Measurements from ENCODE around the gene GABBR2. TPM values are rescaled to one million over a fixed set of nuclear protein-coding genes. Genes with fewer than 3 reads are reported as not detected.

The GABBR2 gene
- polyA plus RNA-seq, 1 of the 3 experiments (the other 2 are of a cell fraction) = not detected

- CTCF ChIA-PET = no interaction called here
- H2AFZ ChIP-seq (ENCODE audit: low read depth) = no peak overlapping the region
- POLR2A ChIA-PET = no interaction called here
Measured at GRCh38 chr9:98412101-98412842, 296.5 kb downstream of the GABBR2 start.

More at GRCh38 chr9:98412101-98412842, 296.5 kb downstream of the GABBR2 start:
- H3K79me2 ChIP-seq (ENCODE audit: insufficient read depth) = no peaks in the 10 kb centered on the region
- no peaks in the 10 kb centered on the region for H3K36me3 ChIP-seq (replicated peaks in 1 of 2; ENCODE audit: control insufficient read depth in 1 of 2, insufficient read depth in 2 of 2, low read length in 1 of 2)
- H3K9me2 ChIP-seq = no peaks in the 10 kb centered on the region
- peaks cover 6% of the 10 kb centered on the region; the same call in 1 of the 2 replicates for H3K27me3 ChIP-seq (ENCODE audit: insufficient read depth)
- no peaks in the 10 kb centered on the region for H3K9me3 ChIP-seq
- peaks cover 3% of the 10 kb centered on the region for H3F3A ChIP-seq (replicated peaks; ENCODE audit: insufficient read depth)
- H3K4me3 ChIP-seq (ENCODE audit: low read depth in 2 of 2, low read length in 1 of 2) = no peak overlapping the region
- H4K20me1 ChIP-seq (ENCODE audit: insufficient read depth) = no peaks in the 10 kb centered on the region
- DNase-seq = no peak
- no peak overlapping the region for H3K9ac ChIP-seq
- H3K27ac ChIP-seq (ENCODE audit: low read depth in 2 of 2, low read length in 1 of 2) = no peak overlapping the region
- peaks cover 0 to 8% of the 10 kb centered on the region in 2 experiments; a peak in 1 of 4 replicates for H3K4me1 ChIP-seq (ENCODE audit: control insufficient read depth in 1 of 2, insufficient read depth in 2 of 2, low read depth in 1 of 2, low read length in 1 of 2)
- no peak overlapping the region for H3K4me2 ChIP-seq
- TF ChIP-seq TEAD4 (IDR thresholded peaks at IDR 0.05; ENCODE audit: borderline replicate concordance, insufficient read depth) (no peak), FOXJ3 (CRISPR knock-in tag; IDR thresholded peaks at IDR 0.05) (no peak), TAF1 (IDR thresholded peaks at IDR 0.05; ENCODE audit: borderline replicate concordance, low read depth, low read length) (no peak), EP300 (IDR thresholded peaks at IDR 0.05; ENCODE audit: borderline replicate concordance in 1 of 2, low read depth in 1 of 2, low read length in 1 of 2) (no peak), RFX5 (IDR thresholded peaks at IDR 0.05; ENCODE audit: low read length) (no peak), RXRA (IDR thresholded peaks at IDR 0.05; ENCODE audit: borderline replicate concordance, low read depth) (no peak), SIN3A (IDR thresholded peaks at IDR 0.05; ENCODE audit: borderline replicate concordance, low read depth, low read length) (no peak), ELF1 (IDR thresholded peaks at IDR 0.05) (no peak), NRF1 (IDR thresholded peaks at IDR 0.05; ENCODE audit: low read depth, low read length) (no peak), EZH2phosphoT487 (IDR thresholded peaks at IDR 0.05; ENCODE audit: borderline replicate concordance, low read depth) (no peak), RCOR1 (IDR thresholded peaks at IDR 0.05; ENCODE audit: low read length) (no peak), POLR2AphosphoS5 (IDR thresholded peaks at IDR 0.05; ENCODE audit: low read depth, low read length) (no peak), FOSL2 (IDR thresholded peaks at IDR 0.05; ENCODE audit: borderline replicate concordance, low read depth) (no peak), USF1 (IDR thresholded peaks at IDR 0.05; ENCODE audit: borderline replicate concordance, low read depth) (no peak), GATA2 (CRISPR knock-in tag; IDR thresholded peaks at IDR 0.05) (no peak), CTCF (IDR thresholded peaks at IDR 0.05) (no peak), CHD2 (IDR thresholded peaks at IDR 0.05; ENCODE audit: low read length, partially characterized antibody) (no peak), IRF3 (IDR thresholded peaks at IDR 0.05; ENCODE audit: low read depth, low read length) (no peak)
- TF ChIP-seq, protein P1, sequence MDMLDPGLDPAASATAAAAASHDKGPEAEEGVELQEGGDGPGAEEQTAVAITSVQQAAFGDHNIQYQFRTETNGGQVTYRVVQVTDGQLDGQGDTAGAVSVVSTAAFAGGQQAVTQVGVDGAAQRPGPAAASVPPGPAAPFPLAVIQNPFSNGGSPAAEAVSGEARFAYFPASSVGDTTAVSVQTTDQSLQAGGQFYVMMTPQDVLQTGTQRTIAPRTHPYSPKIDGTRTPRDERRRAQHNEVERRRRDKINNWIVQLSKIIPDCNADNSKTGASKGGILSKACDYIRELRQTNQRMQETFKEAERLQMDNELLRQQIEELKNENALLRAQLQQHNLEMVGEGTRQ (IDR thresholded peaks at IDR 0.05; ENCODE audit: borderline replicate concordance, low read depth, low read length) = no peak
- TF ChIP-seq, protein P2, sequence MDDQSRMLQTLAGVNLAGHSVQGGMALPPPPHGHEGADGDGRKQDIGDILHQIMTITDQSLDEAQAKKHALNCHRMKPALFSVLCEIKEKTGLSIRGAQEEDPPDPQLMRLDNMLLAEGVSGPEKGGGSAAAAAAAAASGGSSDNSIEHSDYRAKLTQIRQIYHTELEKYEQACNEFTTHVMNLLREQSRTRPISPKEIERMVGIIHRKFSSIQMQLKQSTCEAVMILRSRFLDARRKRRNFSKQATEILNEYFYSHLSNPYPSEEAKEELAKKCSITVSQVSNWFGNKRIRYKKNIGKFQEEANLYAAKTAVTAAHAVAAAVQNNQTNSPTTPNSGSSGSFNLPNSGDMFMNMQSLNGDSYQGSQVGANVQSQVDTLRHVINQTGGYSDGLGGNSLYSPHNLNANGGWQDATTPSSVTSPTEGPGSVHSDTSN (IDR thresholded peaks at IDR 0.05) = no peak
- 63% methylated on average over 10 of the region's 10 CpGs for WGBS (ENCODE audit: low lambda C conversion rate)
